KOPT-K1 (cell line): ENCODE results near the gene HTR3A.

Source experiments
- H3K27ac ChIP-seq: fragments of 200-600 bp; sonication (generic); 2 replicates; pipeline ENCODE4 v1.5.1; 2016; ENCODE audit warnings: antibody characterized with exemption, mild to moderate bottlenecking, low read depth, low read length; ENCODE audit not compliant: poor library complexity, severe bottlenecking
- H3K36me3 ChIP-seq: fragments of 200-600 bp; sonication (generic); 2 replicates; pipeline ENCODE4 v1.5.1; 2017; ENCODE audit warnings: antibody characterized with exemption, mild to moderate bottlenecking, low read length, moderate library complexity; ENCODE audit not compliant: insufficient read depth
- H3K9me3 ChIP-seq: fragments of 200-600 bp; sonication (generic); 2 replicates; pipeline ENCODE4 v1.5.1; 2017; ENCODE audit warnings: antibody characterized with exemption, low read length, mild to moderate bottlenecking; ENCODE audit not compliant: insufficient read depth, poor library complexity, severe bottlenecking

HTR3A gene

GRCh38 chr11:113956986-113957385, 17.9 kb upstream of the HTR3A start:
- Histone ChIP-seq H3K27ac (no peak overlapping the region), H3K36me3 (no peaks in the 10 kb centered on the region), H3K9me3 (no peaks in the 10 kb centered on the region)

GRCh38 chr11:113960702-113961330, 14.1 kb upstream of the HTR3A start:
- Histone ChIP-seq H3K36me3 (no peaks in the 10 kb centered on the region), H3K9me3 (no peaks in the 10 kb centered on the region), H3K27ac (no peak overlapping the region)

- Histone ChIP-seq H3K9me3 (no peaks in the 10 kb centered on the region), H3K36me3 (no peaks in the 10 kb centered on the region), H3K27ac (no peak overlapping the region)
Observed at GRCh38 chr11:113967361-113967760, 7.5 kb upstream of the HTR3A start.

- Histone ChIP-seq H3K9me3 (no peaks in the 10 kb centered on the region), H3K36me3 (no peaks in the 10 kb centered on the region), H3K27ac (no peak overlapping the region)
Observed at GRCh38 chr11:113971506-113972195, 3.3 kb upstream of the HTR3A start.

DNA sequence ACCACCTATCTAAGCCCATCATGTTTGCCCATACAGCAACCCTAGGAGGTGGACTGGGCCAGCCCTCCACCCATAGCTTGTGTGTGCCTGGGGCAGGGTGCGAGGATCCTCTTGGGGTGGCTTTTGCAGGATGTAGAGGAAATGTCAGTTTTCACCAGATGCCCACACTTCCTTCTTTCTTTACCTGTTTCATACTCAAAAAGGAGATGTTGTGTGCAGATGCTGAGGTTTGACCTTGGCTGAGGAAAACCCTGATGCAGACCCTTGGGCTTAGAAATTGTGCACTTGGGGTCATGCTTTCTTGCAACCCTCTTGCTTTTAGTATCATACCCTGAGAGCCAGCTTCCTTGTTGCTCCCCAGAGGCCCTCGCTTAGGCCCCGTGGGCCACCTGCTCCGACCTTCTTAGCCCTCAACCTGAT, 2.2 kb downstream of the HTR3A start:
- Histone ChIP-seq H3K9me3 (no peaks in the 10 kb centered on the region), H3K27ac (no peak overlapping the region), H3K36me3 (no peaks in the 10 kb centered on the region)

DNA sequence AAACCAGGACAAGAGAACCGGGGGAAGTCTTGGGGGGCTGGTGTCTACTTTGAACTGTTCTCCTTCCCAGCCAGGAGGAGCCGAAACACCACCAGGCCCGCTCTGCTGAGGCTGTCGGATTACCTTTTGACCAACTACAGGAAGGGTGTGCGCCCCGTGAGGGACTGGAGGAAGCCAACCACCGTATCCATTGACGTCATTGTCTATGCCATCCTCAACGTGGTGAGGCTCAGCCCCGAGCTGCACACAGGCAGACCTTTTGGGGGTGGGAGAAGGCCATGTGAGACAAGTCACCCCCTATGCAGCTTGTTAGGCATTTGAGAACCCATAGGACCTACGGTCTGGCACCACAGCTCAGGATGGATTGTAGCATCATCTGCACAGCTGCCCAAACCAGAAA, 2.8 kb downstream of the HTR3A start:
- no peak overlapping the region for H3K27ac ChIP-seq
- no peaks in the 10 kb centered on the region for H3K36me3 ChIP-seq
- no peaks in the 10 kb centered on the region for H3K9me3 ChIP-seq

- Histone ChIP-seq H3K36me3 (no peaks in the 10 kb centered on the region), H3K27ac (no peak overlapping the region), H3K9me3 (no peaks in the 10 kb centered on the region)
Observed at GRCh38 chr11:113979431-113979830, 4.5 kb downstream of the HTR3A start.

DNA sequence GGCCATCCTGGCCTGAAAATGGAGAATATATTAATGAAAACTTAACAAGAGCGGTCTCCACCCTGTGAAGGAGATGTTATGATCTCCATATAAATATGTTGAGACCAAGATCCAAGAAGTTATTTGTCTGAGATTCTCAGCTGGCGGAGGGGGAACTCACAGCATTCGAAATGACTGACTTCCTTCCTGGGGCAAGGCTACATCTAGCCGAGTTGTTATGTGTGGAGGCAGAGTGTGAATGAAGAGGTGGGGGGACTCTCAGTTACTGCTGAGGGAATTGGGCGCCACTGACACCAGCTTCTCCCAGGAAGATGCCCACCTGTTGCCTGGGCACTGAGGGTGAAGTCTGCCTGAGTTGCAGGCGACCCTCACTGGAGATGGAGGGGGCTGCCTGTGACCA, 5.9 kb downstream of the HTR3A start:
- H3K27ac ChIP-seq = no peak overlapping the region
- H3K36me3 ChIP-seq = no peaks in the 10 kb centered on the region
- H3K9me3 ChIP-seq = no peaks in the 10 kb centered on the region

GRCh38 chr11:113982306-113982705, 7.4 kb downstream of the HTR3A start:
- Histone ChIP-seq H3K27ac (no peak overlapping the region), H3K9me3 (no peaks in the 10 kb centered on the region), H3K36me3 (no peaks in the 10 kb centered on the region)

DNA sequence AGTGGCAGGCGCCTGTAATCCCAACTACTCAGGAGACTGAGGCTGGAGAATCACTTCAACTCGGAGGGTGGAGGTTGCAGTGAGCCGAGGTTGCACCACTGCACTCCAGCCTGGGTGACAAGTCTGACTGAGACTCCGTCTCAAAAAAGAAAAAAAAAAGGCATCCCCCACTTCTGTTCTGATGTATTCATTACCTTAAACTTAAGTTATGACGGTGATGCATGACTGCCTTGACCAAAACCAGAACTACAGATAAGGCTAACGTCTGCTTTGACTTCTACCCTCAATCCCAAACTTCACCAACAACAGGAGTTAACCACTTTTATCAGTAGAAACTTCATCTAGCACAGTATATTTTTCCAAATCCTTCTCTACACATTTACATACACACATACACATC, 9.9 kb downstream of the HTR3A start:
- Histone ChIP-seq H3K9me3 (no peaks in the 10 kb centered on the region), H3K36me3 (no peaks in the 10 kb centered on the region), H3K27ac (no peak overlapping the region)

DNA sequence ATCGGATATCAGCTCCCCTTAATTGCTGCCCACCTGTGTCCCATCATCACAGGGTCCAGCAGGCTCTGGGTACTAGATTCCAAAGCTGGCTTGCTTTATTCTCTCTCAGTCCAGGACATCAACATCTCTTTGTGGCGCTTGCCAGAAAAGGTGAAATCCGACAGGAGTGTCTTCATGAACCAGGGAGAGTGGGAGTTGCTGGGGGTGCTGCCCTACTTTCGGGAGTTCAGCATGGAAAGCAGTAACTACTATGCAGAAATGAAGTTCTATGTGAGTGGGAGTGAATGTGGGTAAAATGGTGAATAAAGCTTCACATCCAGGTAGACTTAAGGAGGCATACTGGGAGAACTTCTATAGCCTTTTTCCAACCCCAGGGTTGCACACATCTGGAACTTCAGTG, 11.0 kb downstream of the HTR3A start:
- no peaks in the 10 kb centered on the region for H3K9me3 ChIP-seq
- no peak overlapping the region for H3K27ac ChIP-seq
- H3K36me3 ChIP-seq = no peaks in the 10 kb centered on the region

DNA sequence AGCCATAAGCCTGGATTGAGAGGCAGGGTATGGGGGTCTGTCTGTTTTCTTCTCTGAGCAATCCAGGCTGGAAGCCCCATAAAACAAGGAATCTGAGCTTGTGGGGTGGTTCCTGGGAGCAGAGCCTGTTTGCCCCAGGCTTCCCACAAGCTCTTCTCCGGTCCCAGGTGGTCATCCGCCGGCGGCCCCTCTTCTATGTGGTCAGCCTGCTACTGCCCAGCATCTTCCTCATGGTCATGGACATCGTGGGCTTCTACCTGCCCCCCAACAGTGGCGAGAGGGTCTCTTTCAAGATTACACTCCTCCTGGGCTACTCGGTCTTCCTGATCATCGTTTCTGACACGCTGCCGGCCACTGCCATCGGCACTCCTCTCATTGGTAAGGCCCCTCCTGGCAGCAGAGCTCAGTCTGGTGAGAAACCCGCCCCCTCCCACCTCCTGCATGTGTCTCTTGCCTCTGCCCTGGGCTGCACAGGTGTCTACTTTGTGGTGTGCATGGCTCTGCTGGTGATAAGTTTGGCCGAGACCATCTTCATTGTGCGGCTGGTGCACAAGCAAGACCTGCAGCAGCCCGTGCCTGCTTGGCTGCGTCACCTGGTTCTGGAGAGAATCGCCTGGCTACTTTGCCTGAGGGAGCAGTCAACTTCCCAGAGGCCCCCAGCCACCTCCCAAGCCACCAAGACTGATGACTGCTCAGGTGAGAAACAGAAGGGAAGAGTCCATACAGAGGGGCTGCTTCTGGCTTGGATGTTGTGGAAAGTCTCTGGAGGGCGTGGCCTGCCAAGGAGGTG, 11.6 kb downstream of the HTR3A start:
- no peak overlapping the region for H3K27ac ChIP-seq
- H3K9me3 ChIP-seq = no peaks in the 10 kb centered on the region
- H3K36me3 ChIP-seq = no peaks in the 10 kb centered on the region

GRCh38 chr11:113989381-113989780, 14.5 kb downstream of the HTR3A start:
- Histone ChIP-seq H3K9me3 (no peaks in the 10 kb centered on the region), H3K36me3 (no peaks in the 10 kb centered on the region), H3K27ac (no peak overlapping the region)

GRCh38 chr11:113989916-113990315, 15.0 kb downstream of the HTR3A start:
- no peaks in the 10 kb centered on the region for H3K9me3 ChIP-seq

GRCh38 chr11:113991170-113991569, 16.3 kb downstream of the HTR3A start:
- Histone ChIP-seq H3K36me3 (no peaks in the 10 kb centered on the region), H3K27ac (no peak overlapping the region), H3K9me3 (no peaks in the 10 kb centered on the region)

More at GRCh38 chr11:113989916-113990315, 15.0 kb downstream of the HTR3A start:
- no peak overlapping the region for H3K27ac ChIP-seq
- H3K36me3 ChIP-seq = no peaks in the 10 kb centered on the region
